Activated naive CD8-positive, alpha-beta T cell treated with anti-CD3 and anti-CD28 coated beads, Interleukin-2, amount 50 U/mL, for 24 hours (primary cell): ENCODE measurements around the gene RERE.
"Not testable (repeated sequence)": the region's sequence is repeated elsewhere in the genome, so short reads cannot be mapped to it uniquely, and the experiment has no call there.

Experiments
- ATAC-seq: fragments of 150-1000 bp; cut with Tn5 transposase; one replicate; pipeline ENCODE4 v1.10.0; 2021
- DNase-seq: peaks from one replicate; pipeline ENCODE4 v3.0.0; 2021
- H3K27ac Mint-ChIP-seq: one replicate; pipeline ENCODE4 v1.8.0; 2021; ENCODE audit warnings: mild to moderate bottlenecking, mixed read lengths
- H3K27me3 Mint-ChIP-seq: one replicate; pipeline ENCODE4 v1.8.0; 2021; ENCODE audit warnings: mixed read lengths
- H3K36me3 Mint-ChIP-seq: one replicate; pipeline ENCODE4 v1.8.0; 2021; ENCODE audit warnings: low read depth, mixed read lengths
- H3K4me1 Mint-ChIP-seq: one replicate; pipeline ENCODE4 v1.8.0; 2021; ENCODE audit warnings: mixed read lengths
- H3K4me3 Mint-ChIP-seq: one replicate; pipeline ENCODE4 v1.8.0; 2021; ENCODE audit warnings: mild to moderate bottlenecking, moderate library complexity, mixed read lengths
- H3K9me3 Mint-ChIP-seq: one replicate; pipeline ENCODE4 v1.8.0; 2021; ENCODE audit warnings: mixed read lengths

RERE gene

GRCh38 chr1:8598783-8599182 is 218.7 kb downstream of the RERE start:
- Mint-ChIP-seq H3K36me3 (peaks cover 16% of the 10 kb centered on the region), H3K4me3 (no peak overlapping the region), H3K9me3 (peaks cover 7% of the 10 kb centered on the region), H3K27ac (no peak overlapping the region), H3K27me3 (no peaks in the 10 kb centered on the region), H3K4me1 (peaks cover 43% of the 10 kb centered on the region)
- DNase-seq (no peak), ATAC-seq (no peak)

- peaks cover 37% of the 10 kb centered on the region for H3K4me1 Mint-ChIP-seq
- H3K4me3 Mint-ChIP-seq, result no peak overlapping the region
- peaks cover 11% of the 10 kb centered on the region for H3K9me3 Mint-ChIP-seq
- ATAC-seq, result no peak
- no peak overlapping the region for H3K27ac Mint-ChIP-seq
- no peaks in the 10 kb centered on the region for H3K27me3 Mint-ChIP-seq
- H3K36me3 Mint-ChIP-seq, result peaks cover 22% of the 10 kb centered on the region
- no peak for DNase-seq
Observed at GRCh38 chr1:8598060-8598724, 219.2 kb downstream of the RERE start.

GRCh38 chr1:8597455-8597854 is 220.0 kb downstream of the RERE start:
- Mint-ChIP-seq H3K4me1 (peaks cover 30% of the 10 kb centered on the region), H3K27me3 (no peaks in the 10 kb centered on the region), H3K27ac (no peak overlapping the region), H3K36me3 (peaks cover 25% of the 10 kb centered on the region), H3K9me3 (peaks cover 11% of the 10 kb centered on the region), H3K4me3 (no peak overlapping the region)
- no peak for DNase-seq
- ATAC-seq, result no peak

GRCh38 chr1:8595941-8596340 is 221.5 kb downstream of the RERE start:
- Mint-ChIP-seq H3K4me3 (no peak overlapping the region), H3K27ac (peak overlapping the region; percentile 3)

GRCh38 chr1:8595332-8595731 is 222.1 kb downstream of the RERE start:
- H3K4me3 Mint-ChIP-seq, result no peak overlapping the region
- ATAC-seq, result no peak
- DNase-seq, result no peak
- H3K36me3 Mint-ChIP-seq, result peaks cover 20% of the 10 kb centered on the region
- no peak overlapping the region for H3K27ac Mint-ChIP-seq
- peaks cover 32% of the 10 kb centered on the region for H3K4me1 Mint-ChIP-seq
- peaks cover 7% of the 10 kb centered on the region for H3K9me3 Mint-ChIP-seq
- no peaks in the 10 kb centered on the region for H3K27me3 Mint-ChIP-seq

More at GRCh38 chr1:8595941-8596340, 221.5 kb downstream of the RERE start:
- ATAC-seq (no peak), DNase-seq (no peak)
- Mint-ChIP-seq H3K4me1 (peaks cover 30% of the 10 kb centered on the region), H3K36me3 (peaks cover 20% of the 10 kb centered on the region), H3K9me3 (peaks cover 7% of the 10 kb centered on the region), H3K27me3 (no peaks in the 10 kb centered on the region)

- H3K27ac Mint-ChIP-seq, H3K4me3 Mint-ChIP-seq, ATAC-seq, DNase-seq, H3K27me3 Mint-ChIP-seq, H3K9me3 Mint-ChIP-seq: not testable (repeated sequence)
- Mint-ChIP-seq H3K4me1 (peaks cover 39% of the 10 kb centered on the region), H3K36me3 (peaks cover 19% of the 10 kb centered on the region)
Observed at GRCh38 chr1:8593292-8593691, 224.1 kb downstream of the RERE start.

GRCh38 chr1:8591569-8591968 is 225.9 kb downstream of the RERE start:
- Mint-ChIP-seq H3K27me3 (no peaks in the 10 kb centered on the region), H3K27ac (no peak overlapping the region), H3K9me3 (peaks cover 7% of the 10 kb centered on the region), H3K4me1 (peaks cover 46% of the 10 kb centered on the region), H3K4me3 (no peak overlapping the region), H3K36me3 (peaks cover 16% of the 10 kb centered on the region)
- DNase-seq, result no peak
- ATAC-seq, result no peak

- H3K27ac Mint-ChIP-seq, result peak overlapping the region; percentile 33
- H3K9me3 Mint-ChIP-seq, result peaks cover 7% of the 10 kb centered on the region
- ATAC-seq (no peak), DNase-seq (no peak)
- H3K36me3 Mint-ChIP-seq, result peaks cover 16% of the 10 kb centered on the region
- no peaks in the 10 kb centered on the region for H3K27me3 Mint-ChIP-seq
- H3K4me3 Mint-ChIP-seq, result no peak overlapping the region
- peaks cover 39% of the 10 kb centered on the region for H3K4me1 Mint-ChIP-seq
Observed at GRCh38 chr1:8590721-8591351, 226.6 kb downstream of the RERE start.

GRCh38 chr1:8589571-8589970 is 227.9 kb downstream of the RERE start:
- DNase-seq, result no peak
- no peak for ATAC-seq
- no peaks in the 10 kb centered on the region for H3K27me3 Mint-ChIP-seq
- peaks cover 7% of the 10 kb centered on the region for H3K9me3 Mint-ChIP-seq
- H3K4me1 Mint-ChIP-seq, result peaks cover 36% of the 10 kb centered on the region
- peaks cover 17% of the 10 kb centered on the region for H3K36me3 Mint-ChIP-seq
- no peak overlapping the region for H3K4me3 Mint-ChIP-seq
- H3K27ac Mint-ChIP-seq, result no peak overlapping the region

GRCh38 chr1:8587784-8588183 is 229.7 kb downstream of the RERE start:
- peaks cover 36% of the 10 kb centered on the region for H3K4me1 Mint-ChIP-seq
- H3K27ac Mint-ChIP-seq, result no peak overlapping the region
- ATAC-seq, result peak; percentile 33

GRCh38 chr1:8586438-8586837 is 231.0 kb downstream of the RERE start:
- Mint-ChIP-seq H3K27me3 (no peaks in the 10 kb centered on the region), H3K9me3 (no peaks in the 10 kb centered on the region), H3K27ac (no peak overlapping the region), H3K4me3 (no peak overlapping the region), H3K36me3 (peaks cover 4% of the 10 kb centered on the region), H3K4me1 (peaks cover 28% of the 10 kb centered on the region)
- ATAC-seq (no peak), DNase-seq (no peak)

More at GRCh38 chr1:8587784-8588183, 229.7 kb downstream of the RERE start:
- no peak overlapping the region for H3K4me3 Mint-ChIP-seq
- H3K36me3 Mint-ChIP-seq, result peaks cover 5% of the 10 kb centered on the region
- no peak for DNase-seq
- H3K27me3 Mint-ChIP-seq, result no peaks in the 10 kb centered on the region
- no peaks in the 10 kb centered on the region for H3K9me3 Mint-ChIP-seq

- Mint-ChIP-seq H3K9me3 (no peaks in the 10 kb centered on the region), H3K27ac (no peak overlapping the region), H3K36me3 (peaks cover 2% of the 10 kb centered on the region), H3K4me1 (peaks cover 15% of the 10 kb centered on the region), H3K4me3 (no peak overlapping the region), H3K27me3 (no peaks in the 10 kb centered on the region)
- DNase-seq (no peak), ATAC-seq (no peak)
Observed at GRCh38 chr1:8584316-8584715, 233.1 kb downstream of the RERE start.

GRCh38 chr1:8583031-8583430 is 234.4 kb downstream of the RERE start:
- H3K4me3 Mint-ChIP-seq, result no peak overlapping the region
- peaks cover 9% of the 10 kb centered on the region for H3K4me1 Mint-ChIP-seq
- ATAC-seq, result no peak
- H3K36me3 Mint-ChIP-seq, result peaks cover 2% of the 10 kb centered on the region
- no peak for DNase-seq
- no peak overlapping the region for H3K27ac Mint-ChIP-seq
- H3K27me3 Mint-ChIP-seq, result no peaks in the 10 kb centered on the region
- no peaks in the 10 kb centered on the region for H3K9me3 Mint-ChIP-seq

GRCh38 chr1:8580566-8580965 is 236.9 kb downstream of the RERE start:
- no peak overlapping the region for H3K27ac Mint-ChIP-seq

GRCh38 chr1:8578936-8579335 is 238.5 kb downstream of the RERE start:
- Mint-ChIP-seq H3K4me1 (no peaks in the 10 kb centered on the region), H3K27me3 (no peaks in the 10 kb centered on the region), H3K27ac (no peak overlapping the region), H3K4me3 (no peak overlapping the region), H3K36me3 (peaks cover 5% of the 10 kb centered on the region), H3K9me3 (no peaks in the 10 kb centered on the region)
- ATAC-seq, result no peak
- DNase-seq, result no peak

More at GRCh38 chr1:8580566-8580965, 236.9 kb downstream of the RERE start:
- DNase-seq (no peak), ATAC-seq (no peak)
- H3K27me3 Mint-ChIP-seq, result no peaks in the 10 kb centered on the region
- H3K4me1 Mint-ChIP-seq, result no peaks in the 10 kb centered on the region
- H3K36me3 Mint-ChIP-seq, result peaks cover 7% of the 10 kb centered on the region
- H3K9me3 Mint-ChIP-seq, result no peaks in the 10 kb centered on the region
- H3K4me3 Mint-ChIP-seq, result no peak overlapping the region
